ENCODE measurements around the gene ADARB2. TPM values are rescaled to one million over a fixed set of nuclear protein-coding genes. Genes with fewer than 3 reads are reported as not detected.

The ADARB2 gene
- total and polyA plus RNA-seq, 3 donors from 2014 or later, result 8.5 to 13.0 (median 10.4) TPM

DNA sequence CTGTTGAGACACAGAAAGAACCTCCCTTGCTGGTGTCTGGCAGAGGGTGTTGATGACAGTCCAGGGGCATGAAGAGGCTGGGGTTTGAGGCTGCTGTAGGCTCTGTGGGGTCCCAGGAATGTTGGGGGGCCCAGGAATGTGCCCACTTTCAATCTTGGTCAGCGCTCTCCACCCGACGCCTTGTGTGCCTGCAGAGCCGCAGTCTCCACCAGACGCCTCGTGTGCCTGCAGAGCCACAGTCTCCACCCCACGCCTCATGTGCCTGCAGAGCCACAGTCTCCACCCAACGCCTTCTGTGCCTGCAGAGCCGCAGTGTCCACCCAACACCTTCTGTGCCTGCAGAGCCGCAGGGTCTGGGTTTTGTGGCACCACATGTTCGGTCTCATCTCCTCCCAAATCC, 84.0 kb downstream of the ADARB2 start:
- H3K4me3 ChIP-seq, result no peak overlapping the region
- no peak for DNase-seq
- H3K9me3 ChIP-seq, result no peaks in the 10 kb centered on the region
- H3K27me3 ChIP-seq, result no peaks in the 10 kb centered on the region
- no peak overlapping the region for H3K27ac ChIP-seq
- intact Hi-C loops (cut with DNase I; ENCODE audit: low total_unique reads), result no loop called here
- H3K4me1 ChIP-seq, result no peaks in the 10 kb centered on the region
- H3K36me3 ChIP-seq (ENCODE audit: low read depth, missing control alignments), result no peaks in the 10 kb centered on the region
- 73 to 86% methylated on average over 11 of the region's 11 CpGs for WGBS, 2 donors
- no peak for TF ChIP-seq POLR2A (IDR thresholded peaks at IDR 0.05)
- TF ChIP-seq, protein P1, sequence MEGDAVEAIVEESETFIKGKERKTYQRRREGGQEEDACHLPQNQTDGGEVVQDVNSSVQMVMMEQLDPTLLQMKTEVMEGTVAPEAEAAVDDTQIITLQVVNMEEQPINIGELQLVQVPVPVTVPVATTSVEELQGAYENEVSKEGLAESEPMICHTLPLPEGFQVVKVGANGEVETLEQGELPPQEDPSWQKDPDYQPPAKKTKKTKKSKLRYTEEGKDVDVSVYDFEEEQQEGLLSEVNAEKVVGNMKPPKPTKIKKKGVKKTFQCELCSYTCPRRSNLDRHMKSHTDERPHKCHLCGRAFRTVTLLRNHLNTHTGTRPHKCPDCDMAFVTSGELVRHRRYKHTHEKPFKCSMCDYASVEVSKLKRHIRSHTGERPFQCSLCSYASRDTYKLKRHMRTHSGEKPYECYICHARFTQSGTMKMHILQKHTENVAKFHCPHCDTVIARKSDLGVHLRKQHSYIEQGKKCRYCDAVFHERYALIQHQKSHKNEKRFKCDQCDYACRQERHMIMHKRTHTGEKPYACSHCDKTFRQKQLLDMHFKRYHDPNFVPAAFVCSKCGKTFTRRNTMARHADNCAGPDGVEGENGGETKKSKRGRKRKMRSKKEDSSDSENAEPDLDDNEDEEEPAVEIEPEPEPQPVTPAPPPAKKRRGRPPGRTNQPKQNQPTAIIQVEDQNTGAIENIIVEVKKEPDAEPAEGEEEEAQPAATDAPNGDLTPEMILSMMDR (IDR thresholded peaks at IDR 0.05), result no peak

DNA sequence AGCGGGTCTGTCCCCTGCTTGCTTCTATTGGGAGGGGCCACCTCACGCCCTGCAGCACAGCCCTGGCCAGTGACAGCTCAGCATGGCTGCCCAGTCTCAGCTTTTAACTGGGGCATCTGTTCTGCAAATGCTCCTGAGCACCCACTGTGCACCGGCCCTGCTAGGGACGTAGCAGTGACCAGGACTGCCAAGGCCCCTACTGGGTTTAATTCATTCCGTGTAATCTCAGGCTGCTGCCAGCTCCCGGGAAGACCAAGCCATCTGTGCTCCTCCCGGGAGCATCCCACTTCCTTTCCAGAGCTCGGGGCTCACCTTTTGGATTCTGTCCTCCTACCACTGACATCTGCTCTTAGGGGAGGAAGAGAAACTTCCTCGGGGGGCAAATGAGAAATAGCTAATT, 85.2 kb downstream of the ADARB2 start:
- no peak for DNase-seq
- no peaks in the 10 kb centered on the region for H3K36me3 ChIP-seq (ENCODE audit: low read depth, missing control alignments)
- 59 to 75% methylated on average over 8 to 9 of the region's 9 CpGs for WGBS, 2 donors
- TF ChIP-seq POLR2A (IDR thresholded peaks at IDR 0.05), result no peak
- TF ChIP-seq, protein P1 (IDR thresholded peaks at IDR 0.05), result no peak
- H3K27me3 ChIP-seq, result no peaks in the 10 kb centered on the region
- no peak overlapping the region for H3K27ac ChIP-seq
- intact Hi-C loops (cut with DNase I; ENCODE audit: low total_unique reads), result no loop called here
- H3K9me3 ChIP-seq, result no peaks in the 10 kb centered on the region
- H3K4me1 ChIP-seq, result no peaks in the 10 kb centered on the region
- H3K4me3 ChIP-seq, result no peak overlapping the region

DNA sequence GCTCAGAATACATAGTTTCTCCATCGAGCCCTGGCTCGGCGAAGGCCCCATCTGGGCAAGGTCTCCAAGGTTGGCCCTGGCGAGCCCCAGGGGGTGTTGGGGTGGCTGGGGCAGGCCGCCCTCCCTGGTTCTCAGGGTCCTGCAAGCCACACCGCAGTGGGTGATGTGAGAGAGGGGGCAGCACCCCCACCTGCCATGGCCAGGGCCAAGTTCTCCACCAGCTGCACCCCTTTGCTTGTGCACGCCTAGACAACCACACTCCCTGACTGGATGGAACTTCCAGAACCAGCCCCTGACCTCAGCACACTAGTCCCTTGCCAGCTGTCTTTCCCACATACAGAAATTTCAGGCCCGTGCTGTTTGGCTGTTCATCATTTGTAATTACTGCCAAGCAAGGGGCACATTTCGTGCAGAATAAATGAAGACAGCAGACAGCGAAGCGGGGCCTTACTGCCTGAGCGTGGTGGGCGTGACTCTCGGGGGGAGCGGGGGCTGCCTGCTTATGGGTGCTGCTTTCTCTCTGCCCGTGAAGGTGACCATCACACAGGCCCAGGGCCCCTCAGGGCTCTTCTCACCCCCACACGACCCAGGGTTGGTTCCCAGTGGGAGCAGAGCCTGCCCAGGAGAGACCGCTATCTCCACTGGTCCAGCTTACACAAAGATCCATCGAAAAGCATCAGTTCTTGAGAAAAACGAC, 85.9 kb downstream of the ADARB2 start:
- 81 to 87% methylated on average over 13 to 20 of the region's 20 CpGs for WGBS, 2 donors

DNA sequence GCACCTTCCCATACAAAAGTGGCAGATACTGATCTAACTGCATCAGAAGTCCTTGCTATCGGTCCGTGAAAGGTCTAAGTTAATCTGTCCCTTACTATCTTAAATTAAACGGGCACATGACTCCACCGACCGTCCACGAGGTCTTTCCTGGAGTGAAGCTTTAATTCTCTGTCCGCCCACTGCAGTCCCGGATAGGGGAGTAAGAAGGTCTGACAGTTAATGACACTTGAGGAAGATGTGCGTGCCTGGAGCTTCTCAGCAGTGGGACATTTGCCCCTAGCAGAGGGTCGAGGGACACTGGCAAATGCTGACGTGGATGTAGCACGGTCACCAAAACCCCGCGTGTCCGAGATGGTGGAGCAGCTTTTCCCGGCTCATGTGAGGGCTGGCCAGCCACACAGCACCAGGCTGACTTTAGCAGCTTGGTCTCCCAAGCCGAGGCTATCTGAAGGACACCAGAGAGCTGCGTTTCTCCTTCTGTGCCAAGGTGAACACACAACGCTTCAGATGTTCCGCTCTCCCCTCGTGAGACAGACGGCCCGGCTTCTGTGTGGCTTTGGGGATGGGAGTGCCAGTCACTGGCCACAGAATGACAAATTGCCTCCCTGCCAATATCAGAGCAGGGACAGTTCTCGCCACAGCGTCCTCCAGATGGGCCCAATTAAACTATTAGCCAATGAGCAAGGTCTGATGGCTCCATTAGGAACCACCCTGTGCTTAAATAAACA, 86.6 kb downstream of the ADARB2 start:
- Histone ChIP-seq H3K9me3 (no peaks in the 10 kb centered on the region), H3K36me3 (ENCODE audit: low read depth, missing control alignments) (no peaks in the 10 kb centered on the region), H3K27me3 (no peaks in the 10 kb centered on the region), H3K4me1 (no peaks in the 10 kb centered on the region), H3K4me3 (no peak overlapping the region), H3K27ac (no peak overlapping the region)
- intact Hi-C loops (cut with DNase I; ENCODE audit: low total_unique reads), result no loop called here
- no peak for TF ChIP-seq POLR2A (IDR thresholded peaks at IDR 0.05)
- TF ChIP-seq, protein P1 (IDR thresholded peaks at IDR 0.05), result no peak
- 71 to 79% methylated on average over 18 to 25 of the region's 25 CpGs for WGBS, 2 donors
- DNase-seq, result no peak

More for the DNA sequence above, 85.9 kb downstream of the ADARB2 start:
- intact Hi-C loops (cut with DNase I; ENCODE audit: low total_unique reads), result no loop called here
- Histone ChIP-seq H3K9me3 (no peaks in the 10 kb centered on the region), H3K36me3 (ENCODE audit: low read depth, missing control alignments) (no peaks in the 10 kb centered on the region), H3K27me3 (no peaks in the 10 kb centered on the region), H3K4me1 (no peaks in the 10 kb centered on the region), H3K27ac (no peak overlapping the region), H3K4me3 (no peak overlapping the region)
- no peak for DNase-seq
- TF ChIP-seq, protein P1 (IDR thresholded peaks at IDR 0.05), result no peak
- no peak for TF ChIP-seq POLR2A (IDR thresholded peaks at IDR 0.05)

Measured in testis (tissue), 3 donors.